ENCODE measurements around the gene CCDC27. TPM values are rescaled to one million over a fixed set of nuclear protein-coding genes. Genes with fewer than 3 reads are reported as not detected.
"Not testable (repeated sequence)": the region's sequence is repeated elsewhere in the genome, so short reads cannot be mapped to it uniquely, and the experiment has no call there.

CCDC27 gene
- polyA plus RNA-seq, 3 donors, result not detected

GRCh38 chr1:3809680-3810079 lies 57.4 kb downstream of the CCDC27 start:
- no peak for TF ChIP-seq CTCF (IDR thresholded peaks at IDR 0.05)
- Mint-ChIP-seq H3K36me3 (peaks cover 6% of the 10 kb centered on the region in 2 donors), H3K27me3 (ENCODE audit: low read depth in 3 of 3) (peaks cover 4 to 10% (median 8%) of the 10 kb centered on the region in 3 donors), H3K4me1 (no peaks in the 10 kb centered on the region), H3K9me3 (peaks cover 3 to 20% (median 16%) of the 10 kb centered on the region in 7 donors), H3K27ac (no peak overlapping the region), H3K4me3 (no peak overlapping the region)
- Histone ChIP-seq H3K9me3 (replicated peaks in 1 of 2; ENCODE audit: control insufficient read depth in 1 of 2, insufficient read depth in 1 of 2, low read length in 2 of 2) (peaks cover 0 to 8% of the 10 kb centered on the region in 2 donors), H3K9ac (ENCODE audit: insufficient read depth, low read length, poor library complexity, severe bottlenecking) (no peak overlapping the region), H3K27ac (ENCODE audit: low read depth in 1 of 2, low read length in 2 of 2) (no peak overlapping the region), H3K79me2 (ENCODE audit: insufficient read depth, low read length) (no peaks in the 10 kb centered on the region), H3K4me1 (ENCODE audit: control insufficient read depth in 1 of 2, insufficient read depth in 2 of 2, low read length in 2 of 2) (no peaks in the 10 kb centered on the region), H3K27me3 (ENCODE audit: control insufficient read depth in 2 of 2, insufficient read depth in 2 of 2, low read length in 2 of 2) (no peaks in the 10 kb centered on the region), H3K36me3 (replicated peaks in 1 of 2; ENCODE audit: control insufficient read depth in 1 of 2, insufficient read depth in 2 of 2, low read length in 2 of 2) (peaks cover 3 to 9% of the 10 kb centered on the region in 2 donors), H3K4me2 (replicated peaks; ENCODE audit: extremely low read depth, low read length, poor library complexity, severe bottlenecking) (no peak overlapping the region), H3K4me3 (replicated peaks in 1 of 3; ENCODE audit: low read depth in 2 of 3, low read length in 3 of 3) (no peak overlapping the region), H2AFZ (ENCODE audit: insufficient read depth, low read depth, low read length, poor library complexity, severe bottlenecking) (no peak overlapping the region), H4K20me1 (ENCODE audit: insufficient read depth, low read length) (no peaks in the 10 kb centered on the region)
- intact Hi-C loops (cut with micrococcal nuclease), result no loop called here
- WGBS (ENCODE audit: insufficient coverage), result 84% methylated on average over 3 of the region's 7 CpGs
- no peak for DNase-seq

- H2AFZ ChIP-seq (ENCODE audit: insufficient read depth, low read depth, low read length, poor library complexity, severe bottlenecking); H3K4me1 ChIP-seq (ENCODE audit: control insufficient read depth in 1 of 2, insufficient read depth in 2 of 2, low read length in 2 of 2); H3K27me3 ChIP-seq (ENCODE audit: control insufficient read depth in 2 of 2, insufficient read depth in 2 of 2, low read length in 2 of 2); H3K4me2 ChIP-seq (replicated peaks; ENCODE audit: extremely low read depth, low read length, poor library complexity, severe bottlenecking); DNase-seq; H3K9ac ChIP-seq (ENCODE audit: insufficient read depth, low read length, poor library complexity, severe bottlenecking); H3K79me2 ChIP-seq (ENCODE audit: insufficient read depth, low read length); H3K9me3 ChIP-seq (replicated peaks in 1 of 2; ENCODE audit: control insufficient read depth in 1 of 2, insufficient read depth in 1 of 2, low read length in 2 of 2); H3K27me3 Mint-ChIP-seq (ENCODE audit: low read depth in 3 of 3); H3K4me1 Mint-ChIP-seq; H4K20me1 ChIP-seq (ENCODE audit: insufficient read depth, low read length); intact Hi-C loops (cut with micrococcal nuclease); H3K4me3 ChIP-seq (replicated peaks in 1 of 3; ENCODE audit: low read depth in 2 of 3, low read length in 3 of 3); H3K27ac Mint-ChIP-seq; H3K4me3 Mint-ChIP-seq; H3K27ac ChIP-seq (ENCODE audit: low read depth in 1 of 2, low read length in 2 of 2): not testable (repeated sequence)
- 79% methylated on average over 1 of the region's 9 CpGs for WGBS (ENCODE audit: insufficient coverage)
- H3K36me3 Mint-ChIP-seq, result peaks cover 11% of the 10 kb centered on the region in 2 donors
- H3K36me3 ChIP-seq (replicated peaks in 1 of 2; ENCODE audit: control insufficient read depth in 1 of 2, insufficient read depth in 2 of 2, low read length in 2 of 2), result peaks cover 8 to 14% of the 10 kb centered on the region in 2 donors
- peaks cover 3 to 20% (median 16%) of the 10 kb centered on the region in 7 donors for H3K9me3 Mint-ChIP-seq
Measured at GRCh38 chr1:3810149-3810761, 58.0 kb downstream of the CCDC27 start.
